NCI-H1930 (cell line): Measurements from ENCODE around the gene NEB.

Experiments used
- DNase-seq, 2 experiments: peaks; one replicate each; lab custom pipeline; 2025; lab: John Stamatoyannopoulos, UW

NEB gene

GRCh38 chr2:151733771-151734672, at the start of gene NEB:
Gene NEB, minus strand, starts transcription at chr2:151734476. Its CDS starts 1,320 bp downstream, at chr2:151733156.
- DNase-seq, result peak; percentile 45 to 58

GRCh38 chr2:151783133-151783520, 48.9 kb upstream of the NEB start:
- DNase-seq, result no peak

GRCh38 chr2:151782378-151783132, 48.3 kb upstream of the NEB start:
- DNase-seq, result no peak

GRCh38 chr2:151781642-151782041, 47.4 kb upstream of the NEB start:
- no peak for DNase-seq

GRCh38 chr2:151780938-151781337, 46.7 kb upstream of the NEB start:
- DNase-seq, result no peak

GRCh38 chr2:151777935-151778334, 43.7 kb upstream of the NEB start:
- DNase-seq, result no peak

GRCh38 chr2:151777487-151777886, 43.2 kb upstream of the NEB start:
- DNase-seq, result no peak

- DNase-seq, result no peak
These were observed 42.1 kb upstream of the NEB start for GRCh38 chr2:151776367-151776766.

- no peak for DNase-seq
These were observed 40.9 kb upstream of the NEB start for GRCh38 chr2:151775057-151775740.

GRCh38 chr2:151774506-151774905, 40.2 kb upstream of the NEB start:
- no peak for DNase-seq

GRCh38 chr2:151771599-151772358, 37.5 kb upstream of the NEB start:
- no peak for DNase-seq

GRCh38 chr2:151770995-151771394, 36.7 kb upstream of the NEB start:
- DNase-seq, result no peak

GRCh38 chr2:151769606-151770005, 35.3 kb upstream of the NEB start:
- DNase-seq, result no peak

- no peak for DNase-seq
These were observed 33.3 kb upstream of the NEB start for GRCh38 chr2:151767536-151767935.

- DNase-seq, result no peak
These were observed 32.3 kb upstream of the NEB start for GRCh38 chr2:151766437-151767153.

GRCh38 chr2:151765760-151766410, 31.6 kb upstream of the NEB start:
- no peak for DNase-seq

- DNase-seq, result no peak
These were observed 28.4 kb upstream of the NEB start for GRCh38 chr2:151762694-151763093.

GRCh38 chr2:151761687-151762086, 27.4 kb upstream of the NEB start:
- no peak for DNase-seq

- no peak for DNase-seq
These were observed 26.9 kb upstream of the NEB start for GRCh38 chr2:151761193-151761592.

- no peak for DNase-seq
These were observed 25.9 kb upstream of the NEB start for GRCh38 chr2:151760139-151760650.
